Esophagus muscularis mucosa (tissue), 4 donors: Measurements from ENCODE around the gene GDAP2. TPM values are rescaled to one million over a fixed set of nuclear protein-coding genes. Genes with fewer than 3 reads are reported as not detected.

Source experiments
- DNase-seq: peaks from one replicate; pipeline ENCODE4 v3.0.0-alpha.2; 2017; ENCODE audit errors: extremely low spot score
- H3K27ac ChIP-seq, 4 donors: fragments of 200-600 bp; sonication (generic); replicated peaks in 1 of 4; 1 replicate in 3 of 4; 2 replicates in 1 of 4; pipeline ENCODE4 v1.5.1; 2016 to 2019; ENCODE audit warnings: mild to moderate bottlenecking in 1 of 4
- H3K27me3 ChIP-seq, 4 donors: fragments of 200-600 bp; sonication (generic); one replicate each; pipeline versions ENCODE4 v1.5.1 to v1.6.0; 2016 to 2019
- H3K36me3 ChIP-seq, 4 donors: fragments of 200-600 bp; sonication (generic); one replicate each; pipeline ENCODE4 v1.5.1; 2016 to 2019
- H3K4me1 ChIP-seq, 4 donors: fragments of 200-600 bp; sonication (generic); one replicate each; pipeline ENCODE4 v1.5.1; 2016 to 2019
- H3K4me3 ChIP-seq, 4 donors: fragments of 200-600 bp; sonication (generic); 1 replicate in 2 of 4; 2 replicates in 2 of 4; pipeline ENCODE4 v1.5.1; 2016 to 2019; ENCODE audit warnings: mild to moderate bottlenecking in 4 of 4, moderate library complexity in 1 of 4
- H3K9me3 ChIP-seq, 4 donors: fragments of 200-600 bp; sonication (generic); 1 replicate in 3 of 4; 2 replicates in 1 of 4; pipeline ENCODE4 v1.5.1; 2016 to 2019
- CTCF ChIP-seq, 3 experiments: fragments of 200-600 bp in 2 of 3; fragments of 450-650 bp in 1 of 3; sonication (generic) in 2 of 3; IDR thresholded peaks; one replicate each; pipeline ENCODE4 v1.5.1; 2017 to 2019; ENCODE audit warnings: antibody characterized with exemption in 3 of 3, mild to moderate bottlenecking in 2 of 3, moderate library complexity in 1 of 3
- EP300 ChIP-seq: sonication (generic); formaldehyde crosslinking; IDR thresholded peaks from one replicate; pipeline ENCODE4 v1.6.1; 2017; ENCODE audit warnings: antibody characterized with exemption
- POLR2A ChIP-seq: fragments of 450-650 bp; IDR thresholded peaks from one replicate; pipeline ENCODE4 v1.6.1; 2017; ENCODE audit warnings: antibody characterized with exemption, moderate library complexity, mild to moderate bottlenecking, low read depth
- POLR2AphosphoS5 ChIP-seq, 2 donors: sonication (generic); formaldehyde crosslinking; IDR thresholded peaks; one replicate each; pipeline ENCODE4 v1.6.1; 2017; ENCODE audit warnings: antibody characterized with exemption in 2 of 2
- WGBS: methylation state at CpG from one replicate; pipeline ENCODE4 v1.1.5; 2018; 5-methylcytosine and 5-hydroxymethylcytosine counted together
- intact Hi-C: fragments of 100-400 bp; cut with DNase I; formaldehyde crosslinking; loops from one replicate; pipeline ENCODE4 v1.15.1; 2023
- total RNA-seq, 4 donors: library from RNA; depleted of rRNA; stranded (reverse); fragments of >200 nt; gene quantifications; one replicate each; pipeline versions ENCODE4 v1.1.0 to v1.2.1, GENCODE V29; 2016

The GDAP2 gene
- total RNA-seq, 4 donors from 2014 or later = 25.3 to 30.0 (median 26.8) TPM

- intact Hi-C loops = no loop called here
- peaks cover 0 to 18% (median 0%) of the 10 kb centered on the region in 4 donors for H3K36me3 ChIP-seq
- no peak for DNase-seq
- no peaks in the 10 kb centered on the region for H3K27me3 ChIP-seq
- H3K4me3 ChIP-seq = no peak overlapping the region
- H3K27ac ChIP-seq = no peak overlapping the region
- WGBS = 100% methylated on average over 2 of the region's 3 CpGs
- no peaks in the 10 kb centered on the region for H3K9me3 ChIP-seq
- H3K4me1 ChIP-seq = no peaks in the 10 kb centered on the region
- TF ChIP-seq EP300 (no peak), CTCF (IDR thresholded peaks at IDR 0.05) (no peak), POLR2A (no peak), POLR2AphosphoS5 (IDR thresholded peaks at IDR 0.05) (no peak)
These were observed 86.8 kb downstream of the GDAP2 start for GRCh38 chr1:117842408-117843170.

GRCh38 chr1:117841117-117841650 lies 88.2 kb downstream of the GDAP2 start:
- DNase-seq = no peak
- no peaks in the 10 kb centered on the region for H3K9me3 ChIP-seq
- no peaks in the 10 kb centered on the region for H3K27me3 ChIP-seq
- H3K27ac ChIP-seq = no peak overlapping the region
- intact Hi-C loops = no loop called here
- H3K4me3 ChIP-seq = no peak overlapping the region
- H3K36me3 ChIP-seq = peaks cover 0 to 22% (median 0%) of the 10 kb centered on the region in 4 donors
- H3K4me1 ChIP-seq = no peaks in the 10 kb centered on the region
- WGBS = 94% methylated on average over 3 of the region's 3 CpGs
- no peak for TF ChIP-seq CTCF (IDR thresholded peaks at IDR 0.05)
- TF ChIP-seq EP300 = no peak
- TF ChIP-seq POLR2AphosphoS5 (IDR thresholded peaks at IDR 0.05) = no peak
- TF ChIP-seq POLR2A = no peak

- Histone ChIP-seq H3K27me3 (no peaks in the 10 kb centered on the region), H3K4me3 (no peak overlapping the region), H3K36me3 (peaks cover 0 to 22% (median 0%) of the 10 kb centered on the region in 4 donors), H3K9me3 (no peaks in the 10 kb centered on the region), H3K27ac (no peak overlapping the region), H3K4me1 (no peaks in the 10 kb centered on the region)
- WGBS = 91% methylated on average over 3 of the region's 3 CpGs
- intact Hi-C loops = no loop called here
- DNase-seq = no peak
- TF ChIP-seq EP300 = no peak
These were observed 90.5 kb downstream of the GDAP2 start for GRCh38 chr1:117838911-117839310.

GRCh38 chr1:117836069-117836468 lies 93.4 kb downstream of the GDAP2 start:
- intact Hi-C loops = no loop called here

More at GRCh38 chr1:117836069-117836468, 93.4 kb downstream of the GDAP2 start:
- Histone ChIP-seq H3K27me3 (no peaks in the 10 kb centered on the region), H3K9me3 (no peaks in the 10 kb centered on the region), H3K36me3 (peaks cover 0 to 8% (median 0%) of the 10 kb centered on the region in 4 donors), H3K4me3 (no peak overlapping the region), H3K4me1 (no peaks in the 10 kb centered on the region), H3K27ac (no peak overlapping the region)
- DNase-seq = no peak
- TF ChIP-seq POLR2A (no peak), EP300 (no peak), POLR2AphosphoS5 (IDR thresholded peaks at IDR 0.05) (no peak), CTCF (IDR thresholded peaks at IDR 0.05) (no peak)
- 100% methylated on average over 1 of the region's 1 CpG for WGBS
